ENCODE measurements around the gene CLDN11. TPM values are rescaled to one million over a fixed set of nuclear protein-coding genes. Genes with fewer than 3 reads are reported as not detected.

Gene CLDN11
- total RNA-seq, 1 experiment from 2014 or later = 0.22 TPM

DNA sequence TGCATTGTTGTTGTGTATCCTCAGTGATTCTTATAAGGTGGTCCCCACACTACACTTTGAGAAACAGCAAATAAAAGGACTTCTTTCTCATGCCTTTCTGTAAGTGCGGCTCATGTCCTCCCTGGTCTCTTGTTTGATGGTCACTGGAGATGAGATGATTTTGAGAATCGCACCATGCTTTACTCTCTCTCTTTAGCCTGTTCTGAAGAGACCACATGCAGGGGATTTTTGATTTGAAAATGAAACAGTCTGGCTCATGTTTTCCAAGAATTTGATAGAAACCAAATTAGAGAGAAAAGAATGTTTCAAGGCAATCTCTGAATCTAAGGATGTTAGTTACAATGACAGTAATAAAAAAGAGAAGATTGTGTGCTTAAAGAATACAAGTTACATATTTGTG lies 18.0 kb downstream of the CLDN11 start:
- ATAC-seq = no peak
- H3K36me3 ChIP-seq (ENCODE audit: control insufficient read depth in 1 of 2, insufficient read depth in 2 of 2, low read length in 2 of 2) = no peaks in the 10 kb centered on the region
- no peaks in the 10 kb centered on the region for H3K4me1 ChIP-seq (ENCODE audit: control insufficient read depth in 1 of 2, insufficient read depth in 2 of 2, low read length in 2 of 2)
- intact Hi-C loops (cut with micrococcal nuclease) = no loop called here
- BruUV-seq (replicated peaks) = no TSS peak
- H4K20me1 ChIP-seq (ENCODE audit: insufficient read depth) = no peaks in the 10 kb centered on the region
- no peak overlapping the region for H3K9ac ChIP-seq (ENCODE audit: low read length)
- ChIA-PET CTCF (no interaction called here), POLR2A (no interaction called here), RAD21 (ENCODE audit: low non-redundant PET in 1 of 2, low total read pairs in 2 of 2, uncharacterized antibody in 2 of 2, unreplicated experiment in 2 of 2) (interaction anchor here in 1 of 2 experiments (0.7 kb wide), 1 partner anchor 23 kb away, joined by 6 read pairs; no protein-coding TSS in a partner anchor)
- DNase-seq (ENCODE audit: low read depth, low spot score) = no peak
- H3K79me2 ChIP-seq (ENCODE audit: insufficient read depth, low read length) = no peaks in the 10 kb centered on the region
- H3K9me3 ChIP-seq (ENCODE audit: control insufficient read depth in 1 of 2, insufficient read depth in 1 of 2, low read depth in 1 of 2, low read length in 2 of 2) = no peaks in the 10 kb centered on the region
- no peaks in the 10 kb centered on the region for H3K27me3 ChIP-seq (ENCODE audit: insufficient read depth, low read length)
- TF ChIP-seq, protein P1, sequence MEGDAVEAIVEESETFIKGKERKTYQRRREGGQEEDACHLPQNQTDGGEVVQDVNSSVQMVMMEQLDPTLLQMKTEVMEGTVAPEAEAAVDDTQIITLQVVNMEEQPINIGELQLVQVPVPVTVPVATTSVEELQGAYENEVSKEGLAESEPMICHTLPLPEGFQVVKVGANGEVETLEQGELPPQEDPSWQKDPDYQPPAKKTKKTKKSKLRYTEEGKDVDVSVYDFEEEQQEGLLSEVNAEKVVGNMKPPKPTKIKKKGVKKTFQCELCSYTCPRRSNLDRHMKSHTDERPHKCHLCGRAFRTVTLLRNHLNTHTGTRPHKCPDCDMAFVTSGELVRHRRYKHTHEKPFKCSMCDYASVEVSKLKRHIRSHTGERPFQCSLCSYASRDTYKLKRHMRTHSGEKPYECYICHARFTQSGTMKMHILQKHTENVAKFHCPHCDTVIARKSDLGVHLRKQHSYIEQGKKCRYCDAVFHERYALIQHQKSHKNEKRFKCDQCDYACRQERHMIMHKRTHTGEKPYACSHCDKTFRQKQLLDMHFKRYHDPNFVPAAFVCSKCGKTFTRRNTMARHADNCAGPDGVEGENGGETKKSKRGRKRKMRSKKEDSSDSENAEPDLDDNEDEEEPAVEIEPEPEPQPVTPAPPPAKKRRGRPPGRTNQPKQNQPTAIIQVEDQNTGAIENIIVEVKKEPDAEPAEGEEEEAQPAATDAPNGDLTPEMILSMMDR (IDR thresholded peaks at IDR 0.05 in 2 of 3, conservative IDR thresholded peaks at IDR 0.05 in 1 of 3; ENCODE audit: borderline replicate concordance in 1 of 3, insufficient read depth in 1 of 3, low read depth in 2 of 3, low read length in 2 of 3) = no peak
- no peak overlapping the region for H2AFZ ChIP-seq (ENCODE audit: low read depth, low read length, poor library complexity, severe bottlenecking)
- no peak overlapping the region for H3K27ac ChIP-seq (ENCODE audit: low read depth, low read length)
- H3K4me3 ChIP-seq (replicated peaks in 1 of 2; ENCODE audit: low read depth in 1 of 2, low read length in 2 of 2) = no peak overlapping the region
- no peaks in the 10 kb centered on the region for H3K9me2 ChIP-seq (ENCODE audit: insufficient read depth)
- no peak overlapping the region for H3K4me2 ChIP-seq (ENCODE audit: low read length)

DNA sequence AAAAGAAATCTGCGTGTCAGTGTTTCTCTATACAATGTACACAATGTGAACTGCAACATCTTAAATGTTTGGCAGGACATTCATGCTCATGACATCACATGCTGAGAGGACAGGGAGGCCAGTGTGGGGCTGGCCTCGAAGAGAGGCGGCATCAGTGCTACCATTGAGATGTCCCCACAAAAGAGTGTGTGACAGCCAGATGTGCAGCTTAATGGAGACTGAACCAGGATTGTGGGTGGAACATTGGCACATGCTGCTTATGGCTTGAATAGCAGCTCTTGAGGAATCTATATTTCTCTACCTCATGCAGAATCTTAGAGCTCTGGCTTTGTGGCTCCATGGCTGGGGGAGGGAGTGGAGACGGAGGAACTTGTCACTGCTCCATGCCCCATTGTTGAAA lies 18.5 kb downstream of the CLDN11 start:
- Histone ChIP-seq H3K4me1 (ENCODE audit: control insufficient read depth in 1 of 2, insufficient read depth in 2 of 2, low read length in 2 of 2) (no peaks in the 10 kb centered on the region), H4K20me1 (ENCODE audit: insufficient read depth) (no peaks in the 10 kb centered on the region), H3K36me3 (ENCODE audit: control insufficient read depth in 1 of 2, insufficient read depth in 2 of 2, low read length in 2 of 2) (no peaks in the 10 kb centered on the region), H3K4me3 (replicated peaks in 1 of 2; ENCODE audit: low read depth in 1 of 2, low read length in 2 of 2) (no peak overlapping the region), H3K27me3 (ENCODE audit: insufficient read depth, low read length) (no peaks in the 10 kb centered on the region), H3K9me2 (ENCODE audit: insufficient read depth) (no peaks in the 10 kb centered on the region), H3K9me3 (ENCODE audit: control insufficient read depth in 1 of 2, insufficient read depth in 1 of 2, low read depth in 1 of 2, low read length in 2 of 2) (no peaks in the 10 kb centered on the region), H2AFZ (ENCODE audit: low read depth, low read length, poor library complexity, severe bottlenecking) (no peak overlapping the region), H3K27ac (ENCODE audit: low read depth, low read length) (no peak overlapping the region), H3K79me2 (ENCODE audit: insufficient read depth, low read length) (no peaks in the 10 kb centered on the region), H3K9ac (ENCODE audit: low read length) (no peak overlapping the region), H3K4me2 (ENCODE audit: low read length) (no peak overlapping the region)
- DNase-seq (ENCODE audit: low read depth, low spot score) = no peak
- TF ChIP-seq FOSL1 (IDR thresholded peaks at IDR 0.05; ENCODE audit: low read depth) = no peak
- ChIA-PET CTCF (interaction anchor here (0.6 kb wide), 1 partner anchor 23 kb away, joined by 3 read pairs; no protein-coding TSS in a partner anchor), POLR2A (no interaction called here), RAD21 (ENCODE audit: low non-redundant PET in 1 of 2, low total read pairs in 2 of 2, uncharacterized antibody in 2 of 2, unreplicated experiment in 2 of 2) (no interaction called here)
- no TSS peak for BruUV-seq (replicated peaks)
- intact Hi-C loops (cut with micrococcal nuclease) = no loop called here
- no peak for ATAC-seq

All from HCT116 (cell line).